Ovary (tissue), 9 donors: ENCODE measurements around the gene REL. TPM values are rescaled to one million over a fixed set of nuclear protein-coding genes. Genes with fewer than 3 reads are reported as not detected.

Experiments
- DNase-seq, 5 donors: peaks; one replicate each; pipeline ENCODE4 v3.0.0-alpha.2; 2019 to 2020
- H3K27ac ChIP-seq, 2 donors: fragments of 200-600 bp; one replicate each; pipeline versions ENCODE4 v1.5.1 to v1.8.0; 2019 to 2022
- H3K27me3 ChIP-seq: fragments of 200-600 bp; one replicate; pipeline ENCODE4 v1.8.0; 2022
- H3K36me3 ChIP-seq: fragments of 200-600 bp; sonication (generic); one replicate; pipeline ENCODE4 v1.5.1; 2019
- H3K4me1 ChIP-seq: one replicate; pipeline ENCODE4 v1.8.1; 2013; ENCODE audit warnings: mild to moderate bottlenecking, moderate library complexity; ENCODE audit not compliant: insufficient read depth
- H3K4me3 ChIP-seq: fragments of 200-600 bp; sonication (generic); one replicate; pipeline ENCODE4 v1.5.1; 2017
- H3K9me3 ChIP-seq, 2 donors: fragments of 200-600 bp in 1 of 2; sonication (generic) in 1 of 2; one replicate each; pipeline versions ENCODE4 v1.5.1 to v1.8.1; 2013 to 2019; ENCODE audit warnings: mild to moderate bottlenecking in 1 of 2, moderate library complexity in 1 of 2
- EP300 ChIP-seq: sonication (generic); formaldehyde crosslinking; IDR thresholded peaks from one replicate; pipeline ENCODE4 v1.6.1; 2017; ENCODE audit warnings: antibody characterized with exemption
- POLR2A ChIP-seq: fragments of 450-650 bp; IDR thresholded peaks from one replicate; pipeline ENCODE4 v1.6.1; 2017; ENCODE audit warnings: antibody characterized with exemption, mild to moderate bottlenecking, moderate library complexity
- WGBS, 3 donors: extraction: QIAGEN DNeasy Blood & Tissue Kit in 1 of 3; methylation state at CpG; one replicate each; pipeline versions ENCODE4 v1.1.5 to v1.1.7; 2013 to 2017; 5-methylcytosine and 5-hydroxymethylcytosine counted together
- intact Hi-C, 4 donors: fragments of 100-400 bp; cut with DNase I; formaldehyde crosslinking; loops; one replicate each; pipeline versions ENCODE4 v1.11.0 to v1.15.1; 2022 to 2023
- polyA plus RNA-seq, 2 donors: library from polyadenylated mRNA; stranded (reverse); fragments of 200-250 nt in 1 of 2; fragments of 350-450 nt in 1 of 2; fragmentation: Illumina TruSeq in 1 of 2; extraction: RNeasy Lipid Tissue Mini Kit (QIAGEN cat#74804) in 1 of 2; gene quantifications; one replicate each; pipeline ENCODE4 v1.2.3, GENCODE V29; 2013 to 2014
- total RNA-seq, 7 donors: library from RNA; depleted of rRNA in 2 of 7; stranded (reverse); fragments of >200 nt in 2 of 7; fragmentation: NEBNext Ultra II Directional in 3 of 7; extraction: Animal tissue kit (Norgen Biotek cat#: 25700) in 3 of 7; gene quantifications; one replicate each; pipeline versions ENCODE4 v1.1.0 to v1.2.4, GENCODE V29; 2016 to 2023
- TF ChIP-seq, protein P1 (sequence below), 3 donors: fragments of 450-650 bp in 2 of 3; fragments of 200-600 bp in 1 of 3; IDR thresholded peaks; one replicate each; pipeline versions ENCODE4 v1.5.1 to v1.8.0; 2016 to 2022; ENCODE audit warnings: antibody characterized with exemption in 3 of 3, mild to moderate bottlenecking in 1 of 3
- donor health status: DM: no; HTN: no; CAD: no; lungs with moderate emphysema.
- donor health status: DM: no; HTN: no; CAD: no.
- donor health status: Bipolar disorder and iron deficiency.
- donor health status: DM: yes; HTN: yes; CAD: no.
- donor health status: DM: no; HTN: no; CAD: no.
- donor health status: DM: yes; HTN: yes; CAD: no.

Gene REL
- total and polyA plus RNA-seq, 9 donors, result 3.8 to 45.1 (median 18.6) TPM

DNA sequence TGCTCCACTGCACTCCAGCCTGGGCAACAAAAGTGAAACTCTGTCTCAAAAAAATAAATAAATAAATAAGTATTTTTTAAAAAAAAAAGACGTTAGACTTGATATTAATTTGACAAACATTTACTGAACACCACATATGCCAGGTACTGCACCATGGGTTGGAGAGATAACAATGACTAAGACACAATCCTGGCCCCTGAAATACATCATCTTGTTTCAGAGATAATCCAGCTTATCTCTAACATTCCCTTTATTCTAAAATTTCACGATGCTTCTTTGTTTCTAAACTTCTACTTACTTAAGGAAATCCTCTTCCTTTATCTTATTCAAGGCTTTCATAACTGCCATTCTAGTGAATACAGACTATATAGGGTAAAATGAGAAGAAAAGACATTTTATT is 81.2 kb downstream of the REL start:
- WGBS, 3 donors, result 43 to 56% (median 54%) methylated on average over 2 of the region's 2 CpGs
- DNase-seq, result no peak
- H3K36me3 ChIP-seq, result no peaks in the 10 kb centered on the region
- no peaks in the 10 kb centered on the region for H3K27me3 ChIP-seq
- intact Hi-C loops, result no loop called here
- TF ChIP-seq, protein P1, sequence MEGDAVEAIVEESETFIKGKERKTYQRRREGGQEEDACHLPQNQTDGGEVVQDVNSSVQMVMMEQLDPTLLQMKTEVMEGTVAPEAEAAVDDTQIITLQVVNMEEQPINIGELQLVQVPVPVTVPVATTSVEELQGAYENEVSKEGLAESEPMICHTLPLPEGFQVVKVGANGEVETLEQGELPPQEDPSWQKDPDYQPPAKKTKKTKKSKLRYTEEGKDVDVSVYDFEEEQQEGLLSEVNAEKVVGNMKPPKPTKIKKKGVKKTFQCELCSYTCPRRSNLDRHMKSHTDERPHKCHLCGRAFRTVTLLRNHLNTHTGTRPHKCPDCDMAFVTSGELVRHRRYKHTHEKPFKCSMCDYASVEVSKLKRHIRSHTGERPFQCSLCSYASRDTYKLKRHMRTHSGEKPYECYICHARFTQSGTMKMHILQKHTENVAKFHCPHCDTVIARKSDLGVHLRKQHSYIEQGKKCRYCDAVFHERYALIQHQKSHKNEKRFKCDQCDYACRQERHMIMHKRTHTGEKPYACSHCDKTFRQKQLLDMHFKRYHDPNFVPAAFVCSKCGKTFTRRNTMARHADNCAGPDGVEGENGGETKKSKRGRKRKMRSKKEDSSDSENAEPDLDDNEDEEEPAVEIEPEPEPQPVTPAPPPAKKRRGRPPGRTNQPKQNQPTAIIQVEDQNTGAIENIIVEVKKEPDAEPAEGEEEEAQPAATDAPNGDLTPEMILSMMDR (IDR thresholded peaks at IDR 0.05), result no peak
- TF ChIP-seq POLR2A (no peak), EP300 (no peak)
- H3K27ac ChIP-seq, result no peak overlapping the region
- H3K9me3 ChIP-seq, result no peaks in the 10 kb centered on the region
- H3K4me3 ChIP-seq, result no peak overlapping the region
- no peaks in the 10 kb centered on the region for H3K4me1 ChIP-seq

- DNase-seq, result no peak
- no peaks in the 10 kb centered on the region for H3K4me1 ChIP-seq
- intact Hi-C loops, result no loop called here
- H3K36me3 ChIP-seq, result no peaks in the 10 kb centered on the region
- H3K27me3 ChIP-seq, result no peaks in the 10 kb centered on the region
- H3K4me3 ChIP-seq, result no peak overlapping the region
- H3K27ac ChIP-seq, result no peak overlapping the region
- TF ChIP-seq POLR2A (no peak), EP300 (no peak)
- TF ChIP-seq, protein P1 (IDR thresholded peaks at IDR 0.05), result no peak
- H3K9me3 ChIP-seq, result no peaks in the 10 kb centered on the region
Observed at GRCh38 chr2:60963190-60963589, 81.8 kb downstream of the REL start.

- Histone ChIP-seq H3K27ac (no peak overlapping the region), H3K9me3 (no peaks in the 10 kb centered on the region), H3K4me3 (no peak overlapping the region), H3K4me1 (no peaks in the 10 kb centered on the region), H3K27me3 (no peaks in the 10 kb centered on the region), H3K36me3 (no peaks in the 10 kb centered on the region)
- DNase-seq, result no peak
- intact Hi-C loops, result no loop called here
- no peak for TF ChIP-seq EP300
- TF ChIP-seq, protein P1 (IDR thresholded peaks at IDR 0.05), result no peak
- no peak for TF ChIP-seq POLR2A
- WGBS, 3 donors, result 50 to 69% (median 62%) methylated on average over 7 of the region's 7 CpGs
Observed at GRCh38 chr2:60964651-60965498, 83.5 kb downstream of the REL start.

DNA sequence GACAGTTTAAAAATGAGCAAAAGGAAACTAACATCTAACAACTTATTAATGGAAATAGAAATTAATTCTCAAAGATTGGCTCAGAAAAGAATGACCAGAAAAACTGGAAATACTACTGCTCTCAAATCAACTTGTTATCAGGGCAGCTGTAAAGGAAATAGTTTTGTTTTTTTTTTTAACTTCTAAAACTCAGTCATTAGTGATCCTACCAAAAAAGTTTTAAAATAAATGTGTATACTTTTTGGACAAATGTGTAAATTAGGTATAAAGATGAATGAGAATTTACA is 84.1 kb downstream of the REL start:
- Histone ChIP-seq H3K36me3 (no peaks in the 10 kb centered on the region), H3K4me1 (no peaks in the 10 kb centered on the region), H3K27ac (no peak overlapping the region), H3K9me3 (no peaks in the 10 kb centered on the region), H3K27me3 (no peaks in the 10 kb centered on the region), H3K4me3 (no peak overlapping the region)
- intact Hi-C loops, result no loop called here
- TF ChIP-seq EP300 (no peak), POLR2A (no peak)
- TF ChIP-seq, protein P1 (IDR thresholded peaks at IDR 0.05), result no peak
- DNase-seq, result no peak
